PC-9 (cell line): ENCODE results near the gene KDM4B. TPM values are rescaled to one million over a fixed set of nuclear protein-coding genes. Genes with fewer than 3 reads are reported as not detected.

ENCODE experiments used
- BruUV-seq: library from RNA; stranded (reverse); fragments of 400-500 nt; replicated peaks from 2 replicates; lab custom pipeline; 2021; lab: Mats Ljungman, UMichigan
- CTCF ChIA-PET: fragments of 300-600 bp; sonication (Branson Sonifier 250); formaldehyde crosslinking; loops from one replicate; lab custom pipeline; 2022; ENCODE audit warnings: antibody characterized with exemption; lab: Charles Lee
- POLR2A ChIA-PET: fragments of 300-600 bp; sonication (Branson Sonifier 250); formaldehyde crosslinking; loops from one replicate; lab custom pipeline; 2022; ENCODE audit warnings: antibody characterized with exemption; ENCODE audit not compliant: unreplicated experiment; lab: Charles Lee
- DNase-seq, 2 experiments: peaks; one replicate each; pipeline versions ENCODE4 v3.0.0 to v3.0.0-alpha.2; 2015 to 2022; ENCODE audit warnings: mixed read lengths in 1 of 2
- H2AFZ ChIP-seq: fragments of 200-600 bp; sonication (generic); 2 replicates; pipeline ENCODE4 v1.8.1; 2017; ENCODE audit warnings: antibody characterized with exemption
- H3F3A ChIP-seq: fragments of 200-600 bp; sonication (generic); 2 replicates; pipeline ENCODE4 v1.8.1; 2017; ENCODE audit warnings: antibody characterized with exemption, mild to moderate bottlenecking, low read depth; ENCODE audit not compliant: insufficient read depth
- H3K27ac ChIP-seq: fragments of 200-600 bp; sonication (generic); 2 replicates; pipeline ENCODE4 v1.6.1; 2016; ENCODE audit warnings: mixed run types
- H3K27me3 ChIP-seq: fragments of 200-600 bp; sonication (generic); 2 replicates; pipeline ENCODE4 v1.6.1; 2016; ENCODE audit warnings: low read depth, mixed run types; ENCODE audit not compliant: insufficient read depth
- H3K36me3 ChIP-seq: fragments of 200-600 bp; sonication (generic); 2 replicates; pipeline ENCODE4 v1.6.1; 2016; ENCODE audit warnings: low read depth, mixed run types
- H3K4me1 ChIP-seq: fragments of 200-600 bp; sonication (generic); replicated peaks from 2 replicates; pipeline ENCODE4 v1.6.1; 2016; ENCODE audit warnings: mixed run types; ENCODE audit not compliant: insufficient read depth
- H3K4me2 ChIP-seq: fragments of 200-600 bp; sonication (generic); 2 replicates; pipeline ENCODE4 v1.6.1; 2017; ENCODE audit warnings: mixed run types
- H3K4me3 ChIP-seq: fragments of 200-600 bp; sonication (generic); 2 replicates; pipeline ENCODE4 v1.6.1; 2016; ENCODE audit warnings: mixed run types
- H3K79me2 ChIP-seq: fragments of 200-600 bp; sonication (generic); 2 replicates; pipeline ENCODE4 v1.6.1; 2017; ENCODE audit warnings: low read depth, mixed run types
- H3K9me2 ChIP-seq: fragments of 200-600 bp; sonication (generic); 2 replicates; pipeline ENCODE4 v1.8.1; 2017; ENCODE audit warnings: mild to moderate bottlenecking; ENCODE audit not compliant: insufficient read depth
- H3K9me3 ChIP-seq: fragments of 200-600 bp; sonication (generic); 2 replicates; pipeline ENCODE4 v1.8.1; 2016; ENCODE audit warnings: low read depth; ENCODE audit not compliant: insufficient read depth
- H4K20me1 ChIP-seq: fragments of 200-600 bp; sonication (generic); 2 replicates; pipeline ENCODE4 v1.8.1; 2017; ENCODE audit not compliant: insufficient read depth
- EZH2 ChIP-seq: fragments of 200-600 bp; sonication (generic); IDR thresholded peaks from 2 replicates; pipeline ENCODE4 v1.8.0; 2017; ENCODE audit warnings: antibody characterized with exemption, low read depth
- intact Hi-C: fragments of 100-400 bp; cut with micrococcal nuclease; formaldehyde crosslinking; loops from one replicate; pipeline ENCODE4 v1.10.0; 2022; ENCODE audit not compliant: unreplicated experiment
- total RNA-seq: library from RNA; stranded (reverse); gene quantifications from 2 replicates; pipeline ENCODE4 v1.2.3, GENCODE V29; 2021
- TF ChIP-seq, protein P1 (sequence below): fragments of 200-600 bp; sonication (generic); conservative IDR thresholded peaks from 2 replicates; pipeline ENCODE4 v1.6.1; 2017; ENCODE audit warnings: mixed run types, antibody characterized with exemption, mild to moderate bottlenecking, moderate library complexity

Gene KDM4B
- total RNA-seq, 1 experiment from 2014 or later = 19.5 TPM

DNA sequence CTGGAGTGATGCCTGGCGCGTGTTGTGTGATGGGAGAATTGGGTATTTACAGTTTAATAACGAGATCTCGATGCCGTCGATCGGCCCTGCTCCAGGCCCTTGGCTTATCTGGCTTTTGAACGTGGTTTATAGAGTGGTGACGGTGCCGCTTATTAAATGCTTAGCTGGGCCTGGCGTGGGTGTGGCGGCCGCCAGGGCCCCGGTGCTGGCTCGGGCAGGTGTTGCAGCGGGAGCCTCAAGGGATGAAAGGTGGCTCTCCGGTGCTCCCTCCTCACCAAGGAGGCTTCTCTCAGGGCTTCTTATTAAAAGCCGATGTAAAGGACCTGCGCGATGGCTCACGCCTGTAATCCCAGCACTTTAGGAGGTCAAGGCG, 173.8 kb downstream of the KDM4B start:
- Histone ChIP-seq H3K9me2 (no peaks in the 10 kb centered on the region), H2AFZ (no peak overlapping the region), H3K4me1 (no peaks in the 10 kb centered on the region), H3F3A (no peaks in the 10 kb centered on the region), H3K9me3 (no peaks in the 10 kb centered on the region), H3K27ac (no peak overlapping the region), H4K20me1 (no peaks in the 10 kb centered on the region), H3K4me3 (no peak overlapping the region), H3K27me3 (no peaks in the 10 kb centered on the region), H3K79me2 (no peaks in the 10 kb centered on the region), H3K36me3 (no peaks in the 10 kb centered on the region), H3K4me2 (no peak overlapping the region)
- intact Hi-C loops = no loop called here
- BruUV-seq = no TSS peak
- TF ChIP-seq, protein P1, sequence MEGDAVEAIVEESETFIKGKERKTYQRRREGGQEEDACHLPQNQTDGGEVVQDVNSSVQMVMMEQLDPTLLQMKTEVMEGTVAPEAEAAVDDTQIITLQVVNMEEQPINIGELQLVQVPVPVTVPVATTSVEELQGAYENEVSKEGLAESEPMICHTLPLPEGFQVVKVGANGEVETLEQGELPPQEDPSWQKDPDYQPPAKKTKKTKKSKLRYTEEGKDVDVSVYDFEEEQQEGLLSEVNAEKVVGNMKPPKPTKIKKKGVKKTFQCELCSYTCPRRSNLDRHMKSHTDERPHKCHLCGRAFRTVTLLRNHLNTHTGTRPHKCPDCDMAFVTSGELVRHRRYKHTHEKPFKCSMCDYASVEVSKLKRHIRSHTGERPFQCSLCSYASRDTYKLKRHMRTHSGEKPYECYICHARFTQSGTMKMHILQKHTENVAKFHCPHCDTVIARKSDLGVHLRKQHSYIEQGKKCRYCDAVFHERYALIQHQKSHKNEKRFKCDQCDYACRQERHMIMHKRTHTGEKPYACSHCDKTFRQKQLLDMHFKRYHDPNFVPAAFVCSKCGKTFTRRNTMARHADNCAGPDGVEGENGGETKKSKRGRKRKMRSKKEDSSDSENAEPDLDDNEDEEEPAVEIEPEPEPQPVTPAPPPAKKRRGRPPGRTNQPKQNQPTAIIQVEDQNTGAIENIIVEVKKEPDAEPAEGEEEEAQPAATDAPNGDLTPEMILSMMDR = no peak
- TF ChIP-seq EZH2 = no peak
- DNase-seq = no peak
- ChIA-PET CTCF (no interaction called here), POLR2A (no interaction called here)

DNA sequence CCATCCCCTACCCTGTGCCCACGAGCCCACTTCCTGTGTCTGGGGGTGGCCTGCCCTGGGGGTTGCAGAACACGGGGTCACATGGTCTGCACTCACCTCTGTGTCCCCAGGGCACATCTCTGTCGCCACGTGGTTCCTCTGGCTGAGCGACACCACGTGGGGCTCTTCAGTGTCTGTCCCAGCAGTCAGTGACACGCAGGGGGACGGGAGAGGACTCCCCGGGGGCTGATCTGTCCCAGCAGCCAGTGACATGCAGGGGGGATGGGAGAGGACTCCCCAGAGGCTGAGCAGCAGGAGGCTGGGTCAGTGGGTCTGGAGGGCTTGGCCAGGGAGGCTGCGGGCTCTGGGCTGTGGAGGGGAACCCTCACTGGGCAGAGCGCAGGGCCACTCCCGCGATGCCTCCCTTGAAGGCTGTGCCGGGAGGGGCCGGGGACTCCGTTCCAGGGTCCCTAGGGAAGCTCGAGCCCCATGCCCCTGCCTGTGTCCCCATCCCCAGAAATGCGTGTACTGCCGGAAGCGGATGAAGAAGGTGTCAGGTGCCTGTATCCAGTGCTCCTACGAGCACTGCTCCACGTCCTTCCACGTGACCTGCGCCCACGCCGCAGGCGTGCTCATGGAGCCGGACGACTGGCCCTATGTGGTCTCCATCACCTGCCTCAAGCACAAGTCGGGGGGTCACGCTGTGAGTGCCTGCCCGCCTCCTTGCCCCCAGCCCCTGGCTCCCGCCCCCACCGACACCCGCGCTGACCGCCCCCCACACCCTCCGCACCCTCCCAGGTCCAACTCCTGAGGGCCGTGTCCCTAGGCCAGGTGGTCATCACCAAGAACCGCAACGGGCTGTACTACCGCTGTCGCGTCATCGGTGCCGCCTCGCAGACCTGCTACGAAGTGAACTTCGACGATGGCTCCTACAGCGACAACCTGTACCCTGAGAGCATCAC, 174.8 kb downstream of the KDM4B start:
- CTCF ChIA-PET = no interaction called here
- H3K9me2 ChIP-seq = no peaks in the 10 kb centered on the region
- H3K27ac ChIP-seq = no peak overlapping the region
- H3K36me3 ChIP-seq = no peaks in the 10 kb centered on the region
- H4K20me1 ChIP-seq = no peaks in the 10 kb centered on the region
- DNase-seq = no peak
- H3K9me3 ChIP-seq = no peaks in the 10 kb centered on the region
- POLR2A ChIA-PET = no interaction called here
- H3F3A ChIP-seq = no peaks in the 10 kb centered on the region
- H3K79me2 ChIP-seq = no peaks in the 10 kb centered on the region
- intact Hi-C loops = no loop called here
- H3K4me3 ChIP-seq = no peak overlapping the region
- H3K4me2 ChIP-seq = no peak overlapping the region
- TF ChIP-seq EZH2 = no peak
- TF ChIP-seq, protein P1 = no peak
- H3K4me1 ChIP-seq = no peaks in the 10 kb centered on the region
- H3K27me3 ChIP-seq = no peaks in the 10 kb centered on the region
- no TSS peak for BruUV-seq
- no peak overlapping the region for H2AFZ ChIP-seq

DNA sequence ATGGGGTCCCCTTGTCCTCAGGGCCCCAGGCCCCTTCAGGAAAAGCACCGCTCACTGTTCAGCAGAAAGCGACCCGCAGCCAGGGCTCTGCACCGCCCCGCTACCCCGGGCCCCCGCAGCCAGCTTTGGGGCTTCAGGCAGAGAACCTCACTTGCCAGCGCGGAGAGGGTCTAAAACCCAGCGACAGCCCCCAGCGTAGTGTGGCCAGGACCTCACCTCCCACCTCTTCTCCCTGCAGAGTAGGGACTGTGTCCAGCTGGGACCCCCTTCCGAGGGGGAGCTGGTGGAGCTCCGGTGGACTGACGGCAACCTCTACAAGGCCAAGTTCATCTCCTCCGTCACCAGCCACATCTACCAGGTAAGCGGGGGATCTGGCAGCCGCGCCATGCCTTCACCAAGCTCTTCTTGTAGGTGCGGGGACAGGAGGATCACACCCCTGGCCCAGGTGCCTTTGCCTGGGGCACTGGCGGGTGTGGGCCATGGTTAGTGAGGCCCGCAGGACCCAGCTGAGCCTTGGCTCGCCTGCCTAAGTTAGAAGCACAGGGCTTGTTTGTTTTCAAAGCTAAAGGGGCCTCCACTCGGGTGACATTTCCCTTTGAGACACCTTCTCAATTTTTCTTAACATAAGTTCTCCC, 175.7 kb downstream of the KDM4B start:
- H3K36me3 ChIP-seq = no peaks in the 10 kb centered on the region
- H3K4me2 ChIP-seq = no peak overlapping the region
- H3F3A ChIP-seq = no peaks in the 10 kb centered on the region
- POLR2A ChIA-PET = no interaction called here
- no peaks in the 10 kb centered on the region for H3K4me1 ChIP-seq
- no peak overlapping the region for H3K27ac ChIP-seq
- no peaks in the 10 kb centered on the region for H3K27me3 ChIP-seq
- no peaks in the 10 kb centered on the region for H3K79me2 ChIP-seq
- CTCF ChIA-PET = no interaction called here
- intact Hi-C loops = no loop called here
- H3K9me2 ChIP-seq = no peaks in the 10 kb centered on the region
- no peaks in the 10 kb centered on the region for H3K9me3 ChIP-seq
- H2AFZ ChIP-seq = no peak overlapping the region
- no peak for DNase-seq
- H4K20me1 ChIP-seq = no peaks in the 10 kb centered on the region
- no peak for TF ChIP-seq EZH2
- TF ChIP-seq, protein P1 = no peak
- H3K4me3 ChIP-seq = no peak overlapping the region
- no TSS peak for BruUV-seq
